Ishikawa (cell line): ENCODE results near the gene BACH2.

Experiments used
- EGR1 ChIP-seq: IDR thresholded peaks from 2 replicates; pipeline ENCODE4 v1.6.1; 2012
- EP300 ChIP-seq: IDR thresholded peaks from 2 replicates; pipeline ENCODE4 v1.6.1; 2012; ENCODE audit warnings: borderline replicate concordance
- FOXM1 ChIP-seq: IDR thresholded peaks from 2 replicates; pipeline ENCODE4 v1.6.1; 2012; ENCODE audit warnings: low read depth, borderline replicate concordance
- RAD21 ChIP-seq: IDR thresholded peaks from 2 replicates; pipeline ENCODE4 v1.6.1; 2012; ENCODE audit warnings: low read depth
- REST ChIP-seq: IDR thresholded peaks from 2 replicates; pipeline ENCODE4 v1.6.1; 2012; ENCODE audit warnings: low read depth, mild to moderate bottlenecking
- TAF1 ChIP-seq: IDR thresholded peaks from 2 replicates; pipeline ENCODE4 v1.6.1; 2012; ENCODE audit warnings: low read depth, mild to moderate bottlenecking
- TCF12 ChIP-seq: IDR thresholded peaks from 2 replicates; pipeline ENCODE4 v1.6.1; 2012; ENCODE audit warnings: low read depth

- TF ChIP-seq EP300 (no peak), TAF1 (no peak), RAD21 (no peak), REST (no peak), TCF12 (no peak), EGR1 (no peak), FOXM1 (no peak)
Measured at GRCh38 chr6:90020746-90021145, 275.9 kb downstream of the BACH2 start.
